Endothelial cell of umbilical vein (primary cell): ENCODE measurements around the gene BARX1.
"Not testable (repeated sequence)": the region's sequence is repeated elsewhere in the genome, so short reads cannot be mapped to it uniquely, and the experiment has no call there.

ENCODE experiments used
- FOS ChIP-seq: IDR thresholded peaks from 2 replicates; pipeline ENCODE4 v1.6.1; 2011; ENCODE audit warnings: mild to moderate bottlenecking, low read length, moderate library complexity, borderline replicate concordance; ENCODE audit not compliant: insufficient read depth
- POLR2A ChIP-seq: IDR thresholded peaks from 2 replicates; pipeline ENCODE4 v1.6.1; 2012; ENCODE audit warnings: low read depth, mild to moderate bottlenecking, control low read depth, low read length

GRCh38 chr9:93963489-93963888, 8.3 kb upstream of the BARX1 start:
- not testable (repeated sequence) for TF ChIP-seq POLR2A, FOS
